Liver (tissue), 9 donors: Measurements from ENCODE around the gene ANTXR2. TPM values are rescaled to one million over a fixed set of nuclear protein-coding genes. Genes with fewer than 3 reads are reported as not detected.

Experiments
- DNase-seq: peaks from one replicate; pipeline ENCODE4 v3.0.0-alpha.2; 2017; ENCODE audit warnings: low spot score
- H3K27ac ChIP-seq, 2 donors: one replicate each; pipeline ENCODE4 v1.7.0; 2013; ENCODE audit warnings: inconsistent platforms in 2 of 2, low read length in 2 of 2, control low read depth in 1 of 2, low read depth in 1 of 2, mild to moderate bottlenecking in 1 of 2
- H3K27me3 ChIP-seq, 4 donors: one replicate each; pipeline versions ENCODE4 v1.6.1 to v1.7.0; 2013; ENCODE audit warnings: low read length in 3 of 4, inconsistent platforms in 1 of 4, mild to moderate bottlenecking in 1 of 4, moderate library complexity in 1 of 4; ENCODE audit not compliant: control insufficient read depth in 4 of 4, insufficient read depth in 4 of 4
- H3K36me3 ChIP-seq, 4 donors: one replicate each; pipeline versions ENCODE4 v1.6.1 to v1.7.0; 2013; ENCODE audit warnings: low read length in 3 of 4, mild to moderate bottlenecking in 3 of 4, low read depth in 1 of 4, moderate library complexity in 1 of 4; ENCODE audit not compliant: control insufficient read depth in 4 of 4, insufficient read depth in 3 of 4
- H3K4me1 ChIP-seq, 4 donors: one replicate each; pipeline versions ENCODE4 v1.6.1 to v1.7.0; 2013; ENCODE audit warnings: low read length in 3 of 4, mild to moderate bottlenecking in 3 of 4, moderate library complexity in 1 of 4; ENCODE audit not compliant: control insufficient read depth in 4 of 4, insufficient read depth in 4 of 4
- H3K4me3 ChIP-seq, 3 donors: one replicate each; pipeline versions ENCODE4 v1.6.1 to v1.7.0; 2013; ENCODE audit warnings: low read length in 3 of 3, control low read depth in 1 of 3, low read depth in 1 of 3, mild to moderate bottlenecking in 1 of 3
- H3K9ac ChIP-seq, 2 donors: one replicate each; pipeline ENCODE4 v1.7.0; 2013; ENCODE audit warnings: low read length in 2 of 2, mild to moderate bottlenecking in 2 of 2, moderate library complexity in 2 of 2, control low read depth in 1 of 2, low read depth in 1 of 2
- H3K9me3 ChIP-seq, 4 donors: one replicate each; pipeline versions ENCODE4 v1.6.1 to v1.7.0; 2013; ENCODE audit warnings: low read length in 3 of 4; ENCODE audit not compliant: control insufficient read depth in 4 of 4
- ATF3 ChIP-seq: IDR thresholded peaks from 2 replicates; pipeline ENCODE4 v1.6.1; 2016; ENCODE audit warnings: antibody characterized with exemption
- CTCF ChIP-seq: fragments of 150-350 bp; IDR thresholded peaks from 2 replicates; pipeline ENCODE4 v1.5.1; 2017; ENCODE audit warnings: improper control_type of control experiment, low read depth, low read length; ENCODE audit not compliant: missing input control
- EGR1 ChIP-seq, 2 donors: IDR thresholded peaks; 2 replicates each; pipeline ENCODE4 v1.6.1; 2016 to 2018; ENCODE audit warnings: antibody characterized with exemption in 2 of 2, low read depth in 2 of 2
- FOXA1 ChIP-seq: IDR thresholded peaks from 2 replicates; pipeline ENCODE4 v1.6.1; 2016; ENCODE audit warnings: antibody characterized with exemption
- FOXA2 ChIP-seq: IDR thresholded peaks from 2 replicates; pipeline ENCODE4 v1.6.1; 2016; ENCODE audit warnings: antibody characterized with exemption
- GABPA ChIP-seq, 2 donors: IDR thresholded peaks in 1 of 2; conservative IDR thresholded peaks in 1 of 2; 2 replicates each; pipeline ENCODE4 v1.6.1; 2016; ENCODE audit warnings: antibody characterized with exemption in 2 of 2, mild to moderate bottlenecking in 1 of 2, moderate library complexity in 1 of 2
- HNF4A ChIP-seq, 2 donors: conservative IDR thresholded peaks; 2 replicates each; pipeline ENCODE4 v1.6.1; 2016; ENCODE audit warnings: antibody characterized with exemption in 2 of 2, mild to moderate bottlenecking in 2 of 2
- HNF4G ChIP-seq: IDR thresholded peaks from 2 replicates; pipeline ENCODE4 v1.6.1; 2016; ENCODE audit warnings: antibody characterized with exemption
- JUND ChIP-seq, 2 donors: IDR thresholded peaks; 2 replicates each; pipeline ENCODE4 v1.6.1; 2016; ENCODE audit warnings: antibody characterized with exemption in 2 of 2
- MAX ChIP-seq: IDR thresholded peaks from 2 replicates; pipeline ENCODE4 v1.6.1; 2016; ENCODE audit warnings: antibody characterized with exemption
- NR2F2 ChIP-seq: IDR thresholded peaks from 2 replicates; pipeline ENCODE4 v1.6.1; 2016; ENCODE audit warnings: antibody characterized with exemption
- RAD21 ChIP-seq, 2 donors: IDR thresholded peaks; 2 replicates each; pipeline ENCODE4 v1.6.1; 2016; ENCODE audit warnings: antibody characterized with exemption in 2 of 2, mild to moderate bottlenecking in 2 of 2
- REST ChIP-seq: IDR thresholded peaks from 2 replicates; pipeline ENCODE4 v1.6.1; 2016; ENCODE audit warnings: antibody characterized with exemption, mild to moderate bottlenecking
- RXRA ChIP-seq, 2 donors: IDR thresholded peaks; 2 replicates each; pipeline ENCODE4 v1.6.1; 2017 to 2018; ENCODE audit warnings: antibody characterized with exemption in 2 of 2, mild to moderate bottlenecking in 1 of 2
- SP1 ChIP-seq: IDR thresholded peaks from 2 replicates; pipeline ENCODE4 v1.6.1; 2018; ENCODE audit warnings: antibody characterized with exemption, mild to moderate bottlenecking
- TAF1 ChIP-seq: conservative IDR thresholded peaks from 2 replicates; pipeline ENCODE4 v1.6.1; 2016; ENCODE audit warnings: antibody characterized with exemption, mild to moderate bottlenecking
- YY1 ChIP-seq: IDR thresholded peaks from 2 replicates; pipeline ENCODE4 v1.6.1; 2016; ENCODE audit warnings: antibody characterized with exemption, mild to moderate bottlenecking
- ZBTB33 ChIP-seq: IDR thresholded peaks from 2 replicates; pipeline ENCODE4 v1.6.1; 2016; ENCODE audit warnings: antibody characterized with exemption
- WGBS: extraction: QIAGEN DNeasy Blood & Tissue Kit; methylation state at CpG from one replicate; pipeline ENCODE4 v1.1.7; 2013; 5-methylcytosine and 5-hydroxymethylcytosine counted together
- polyA plus RNA-seq, 2 donors: library from polyadenylated mRNA; stranded (reverse) in 1 of 2; unstranded in 1 of 2; fragments of 200-250 nt in 1 of 2; fragments of >200 nt in 1 of 2; fragmentation: Nextera tagmentation in 1 of 2; extraction: Ambion mirVana in 1 of 2; gene quantifications; one replicate each; pipeline versions ENCODE4 v1.2.1 to v1.2.3, GENCODE V29; 2013 to 2015
- total RNA-seq, 2 donors: library from RNA; depleted of rRNA; stranded (reverse); fragments of >200 nt; gene quantifications; one replicate each; pipeline ENCODE4 v1.2.3, GENCODE V29; 2014
- donor health status: healthy.
- donor health status: healthy.
- donor health status: healthy.
- donor health status: healthy.
- donor health status: healthy.

ANTXR2 gene
- total and polyA plus RNA-seq, 4 donors = 16.1 to 30.5 (median 21.3) TPM

GRCh38 chr4:80017125-80017854 lies 55.7 kb downstream of the ANTXR2 start:
- TF ChIP-seq MAX (no peak), JUND (IDR thresholded peaks at IDR 0.05) (no peak), FOXA2 (no peak), NR2F2 (no peak), EGR1 (IDR thresholded peaks at IDR 0.05; ENCODE audit: low read depth in 2 of 2) (no peak), ZBTB33 (no peak), ATF3 (no peak), CTCF (no peak), SP1 (no peak), REST (no peak), TAF1 (no peak)
- H3K27me3 ChIP-seq = no peaks in the 10 kb centered on the region
- H3K9ac ChIP-seq = no peak overlapping the region
- no peak overlapping the region for H3K4me3 ChIP-seq
- no peak for DNase-seq
- H3K9me3 ChIP-seq = no peaks in the 10 kb centered on the region
- WGBS = 85% methylated on average over 2 of the region's 2 CpGs
- no peaks in the 10 kb centered on the region for H3K4me1 ChIP-seq
- peaks cover 10 to 22% (median 13%) of the 10 kb centered on the region in 4 donors for H3K36me3 ChIP-seq
- no peak overlapping the region for H3K27ac ChIP-seq

GRCh38 chr4:80016506-80016905 lies 56.5 kb downstream of the ANTXR2 start:
- 96% methylated on average over 1 of the region's 1 CpG for WGBS
- Histone ChIP-seq H3K9ac (no peak overlapping the region), H3K4me3 (no peak overlapping the region), H3K4me1 (peaks cover 0 to under 1% (median 0%) of the 10 kb centered on the region in 4 donors), H3K9me3 (no peaks in the 10 kb centered on the region), H3K36me3 (peaks cover 10 to 22% (median 12%) of the 10 kb centered on the region in 4 donors), H3K27ac (no peak overlapping the region), H3K27me3 (no peaks in the 10 kb centered on the region)
- no peak for DNase-seq
- TF ChIP-seq JUND (IDR thresholded peaks at IDR 0.05) = no peak
- TF ChIP-seq NR2F2 = no peak
- TF ChIP-seq RXRA (IDR thresholded peaks at IDR 0.05) = no peak
- TF ChIP-seq EGR1 (IDR thresholded peaks at IDR 0.05; ENCODE audit: low read depth in 2 of 2) = no peak
- no peak for TF ChIP-seq FOXA2
- TF ChIP-seq TAF1 = no peak
- TF ChIP-seq GABPA (IDR thresholded peaks at IDR 0.05 in 1 of 2, conservative IDR thresholded peaks at IDR 0.05 in 1 of 2) = no peak
- TF ChIP-seq HNF4G = no peak
- no peak for TF ChIP-seq RAD21 (IDR thresholded peaks at IDR 0.05)
- no peak for TF ChIP-seq REST
- TF ChIP-seq FOXA1 = no peak
- no peak for TF ChIP-seq SP1
- TF ChIP-seq HNF4A (conservative IDR thresholded peaks at IDR 0.05) = no peak
- TF ChIP-seq MAX = no peak
- TF ChIP-seq YY1 = no peak
- TF ChIP-seq ATF3 = no peak
